Forelimb muscle (tissue), 1 donor: ENCODE results near the gene COMT. TPM values are rescaled to one million over a fixed set of nuclear protein-coding genes. Genes with fewer than 3 reads are reported as not detected.

Experiments
- DNase-seq: peaks from one replicate; pipeline ENCODE4 v3.0.0-alpha.2; 2013; ENCODE audit warnings: low read depth
- polyA plus RNA-seq: library from polyadenylated mRNA; unstranded; fragments of 120-200 nt; gene quantifications from one replicate; pipeline ENCODE4 v1.2.1, GENCODE V29; 2013; ENCODE audit not compliant: insufficient read length

The COMT gene
- polyA plus RNA-seq, 1 donor = 90.1 TPM

- DNase-seq = no peak
Measured at GRCh38 chr22:19981171-19981960, 39.8 kb downstream of the COMT start.

DNA sequence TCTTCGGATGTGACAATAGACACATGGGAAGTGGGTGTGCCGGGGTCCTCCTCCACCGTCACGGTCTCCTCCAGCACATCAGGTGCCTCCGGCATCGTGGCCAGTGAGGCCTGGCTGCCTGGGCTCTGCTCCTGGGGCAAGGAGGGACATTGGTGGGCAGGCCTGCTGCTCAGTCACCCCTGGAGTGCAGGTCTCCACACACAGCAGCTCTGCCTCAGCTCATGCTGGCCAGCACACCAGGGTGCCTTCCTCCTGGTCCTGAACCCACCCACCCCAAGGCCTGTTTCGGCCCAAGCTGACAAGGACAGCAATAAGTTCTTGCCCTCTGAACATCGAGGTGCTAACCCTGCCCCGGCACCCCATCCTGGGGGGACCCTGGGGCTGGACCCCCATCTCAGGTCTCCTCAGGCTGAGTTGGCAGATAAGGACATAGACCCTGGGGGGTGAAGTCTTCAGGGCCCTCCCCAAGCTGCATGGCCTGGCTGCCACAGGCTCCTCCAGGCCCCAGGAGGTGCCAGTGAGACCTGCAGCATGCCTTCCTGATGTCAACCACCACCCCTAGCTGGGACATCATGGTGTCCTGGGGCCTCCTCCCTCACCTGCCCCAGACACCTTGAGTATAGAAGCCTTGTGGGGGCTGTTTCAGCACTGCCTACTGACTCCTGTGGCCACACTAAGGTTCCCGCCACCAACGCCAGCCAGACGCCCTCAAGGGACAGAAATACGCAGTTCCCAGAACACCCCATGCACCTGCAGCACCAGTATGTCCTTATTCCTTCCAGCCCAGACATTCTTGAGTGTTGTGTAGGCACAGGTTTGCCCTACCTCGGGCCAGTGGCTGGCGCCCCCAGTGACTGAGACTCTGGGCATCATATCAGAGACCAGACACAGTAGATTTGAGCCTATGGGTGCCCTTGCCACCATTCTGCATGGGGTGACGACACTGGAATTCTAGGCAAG lies 40.7 kb downstream of the COMT start:
- no peak for DNase-seq

DNA sequence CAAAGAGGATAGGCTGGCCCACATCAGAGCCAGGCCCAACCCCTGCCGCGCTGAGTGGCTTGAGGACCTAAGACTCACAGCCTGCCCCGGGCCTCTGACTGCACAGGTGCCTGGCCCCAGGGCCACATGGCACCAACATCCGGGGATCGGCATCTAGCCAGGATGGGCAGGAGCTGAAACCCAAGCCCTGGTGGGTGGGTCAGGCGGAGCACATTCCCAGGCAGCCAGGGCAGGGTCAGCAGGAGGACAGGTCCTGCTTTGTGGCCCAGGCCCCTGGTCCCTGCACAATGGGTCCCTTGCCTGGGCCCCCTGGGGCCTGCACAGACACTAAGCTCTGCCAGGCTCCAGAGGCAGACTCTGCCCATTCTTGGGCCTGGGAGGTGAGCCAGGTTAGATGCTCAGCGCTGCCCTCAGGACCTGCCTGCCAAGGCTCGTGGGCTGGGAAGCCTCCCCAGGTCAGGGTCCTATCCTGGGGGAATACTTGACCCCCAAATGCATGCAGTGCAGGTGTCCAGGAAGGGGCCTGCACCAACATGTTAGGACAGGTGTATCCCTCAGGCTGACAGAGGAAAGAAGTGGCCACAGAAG lies 41.5 kb downstream of the COMT start:
- no peak for DNase-seq

DNA sequence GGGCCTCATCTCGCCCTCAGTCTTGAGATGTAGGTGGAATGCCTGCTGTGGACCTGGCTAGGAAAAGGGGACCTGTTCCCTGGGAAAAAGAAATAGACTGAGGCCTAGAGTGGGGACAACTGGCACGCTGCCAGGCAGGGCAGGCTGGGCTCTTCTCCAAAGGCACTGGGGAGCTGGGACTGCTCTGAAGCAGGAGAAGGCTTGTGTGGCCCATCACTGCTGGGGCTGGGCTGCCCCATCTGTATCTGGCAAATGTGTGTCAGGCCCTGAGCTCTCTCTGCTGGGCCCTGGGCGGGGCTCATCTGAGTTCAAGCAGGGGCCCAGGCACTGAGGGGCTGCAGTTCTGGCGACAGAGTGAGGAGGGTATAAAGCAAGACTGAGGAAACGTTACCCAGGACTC lies 42.2 kb downstream of the COMT start:
- DNase-seq = no peak

DNA sequence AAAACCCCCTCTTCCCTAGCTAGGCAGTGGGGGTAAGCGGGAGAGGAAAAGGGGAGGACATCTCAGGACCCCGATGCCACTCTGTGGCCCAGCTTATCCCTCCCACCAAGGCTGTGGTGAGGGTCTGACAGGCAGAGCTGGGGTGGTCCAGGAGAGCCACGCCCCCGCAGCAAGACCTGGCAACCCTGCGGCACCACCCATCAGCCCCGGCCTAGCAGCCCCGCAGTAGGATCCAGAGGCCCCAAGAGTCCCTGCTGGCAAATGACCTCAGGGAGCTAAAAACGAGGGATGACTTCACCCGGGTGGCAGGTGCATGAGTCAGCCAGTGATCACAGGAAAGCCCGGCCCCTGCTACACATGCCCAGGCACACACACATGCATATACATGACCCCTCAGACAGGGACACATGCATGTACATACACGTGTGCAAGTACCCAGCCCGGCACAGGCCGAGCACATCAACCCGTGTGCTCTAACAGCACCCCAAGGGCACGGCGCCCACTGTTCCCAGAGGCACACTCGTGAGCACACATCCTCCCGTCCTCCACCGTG lies 42.7 kb downstream of the COMT start:
- no peak for DNase-seq

GRCh38 chr22:19984851-19985811 lies 43.6 kb downstream of the COMT start:
- no peak for DNase-seq

- no peak for DNase-seq
Measured at GRCh38 chr22:19986011-19986409, 44.4 kb downstream of the COMT start.

GRCh38 chr22:19986410-19987341 lies 45.1 kb downstream of the COMT start:
- no peak for DNase-seq

DNA sequence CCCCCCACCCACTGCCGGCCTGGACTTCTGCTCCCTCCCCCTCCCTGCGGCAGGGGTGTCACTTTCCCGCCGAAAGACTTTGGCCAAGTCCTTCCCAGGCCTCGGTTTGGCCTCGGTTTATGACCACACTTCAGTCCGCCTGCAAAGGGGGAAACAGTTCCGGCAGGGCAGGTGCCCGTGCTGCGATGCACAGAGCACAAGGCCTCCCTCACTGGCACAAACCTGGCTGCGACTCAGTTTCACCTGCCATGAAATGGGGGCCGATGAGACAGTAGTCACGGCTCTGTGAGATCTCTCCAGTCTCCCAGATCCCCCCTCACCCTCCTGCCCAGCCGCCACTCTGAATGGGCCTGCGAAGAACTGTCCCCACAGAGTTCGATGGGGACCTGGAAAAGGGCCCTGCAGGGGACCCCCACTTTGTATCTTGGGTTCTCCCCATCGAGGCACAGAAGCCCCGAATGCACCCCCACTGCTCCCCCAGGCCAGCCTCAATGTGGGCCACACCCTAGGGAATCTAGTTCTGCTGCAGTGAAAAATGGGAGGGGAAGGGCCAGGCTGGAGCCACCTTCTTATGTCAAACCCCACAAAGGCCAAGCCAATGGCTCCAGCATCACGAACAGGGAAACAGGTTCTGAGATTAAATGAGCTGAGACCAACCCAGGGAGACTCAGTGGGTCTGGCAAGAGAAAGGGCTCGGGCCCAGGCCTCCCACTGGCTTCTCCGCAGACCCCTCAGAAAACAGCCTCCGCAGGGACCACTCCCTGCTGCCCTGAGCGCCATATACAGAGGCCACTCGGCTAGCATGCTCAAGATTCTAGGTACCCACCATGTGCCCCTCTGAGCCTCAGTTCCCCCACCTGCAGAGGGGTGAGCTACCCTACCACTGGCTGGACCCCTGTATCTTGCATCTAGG lies 46.1 kb downstream of the COMT start:
- no peak for DNase-seq

DNA sequence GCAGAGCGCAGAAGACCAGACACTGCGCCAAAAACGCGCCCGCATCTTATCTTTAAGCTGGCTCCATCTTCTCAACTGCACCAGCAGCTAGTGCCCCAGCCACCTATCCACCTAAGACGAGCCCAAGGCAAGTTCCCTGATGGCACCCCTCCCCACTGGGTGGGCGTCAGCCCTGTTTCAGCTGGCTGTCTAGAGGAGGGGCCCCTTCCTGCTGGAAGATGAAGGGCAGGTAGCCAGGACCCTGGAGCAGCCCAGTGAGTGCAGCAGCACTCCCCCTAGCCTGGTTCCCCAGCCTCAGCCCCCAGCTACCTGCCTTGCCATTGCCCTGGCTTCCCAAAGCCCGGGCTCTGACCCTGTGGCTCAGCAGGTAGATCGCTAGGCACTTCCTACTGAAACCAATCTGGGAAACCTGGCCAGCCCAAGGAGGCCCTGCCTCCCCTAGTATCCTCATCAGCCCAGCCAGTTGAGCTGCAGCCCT lies 46.8 kb downstream of the COMT start:
- no peak for DNase-seq

DNA sequence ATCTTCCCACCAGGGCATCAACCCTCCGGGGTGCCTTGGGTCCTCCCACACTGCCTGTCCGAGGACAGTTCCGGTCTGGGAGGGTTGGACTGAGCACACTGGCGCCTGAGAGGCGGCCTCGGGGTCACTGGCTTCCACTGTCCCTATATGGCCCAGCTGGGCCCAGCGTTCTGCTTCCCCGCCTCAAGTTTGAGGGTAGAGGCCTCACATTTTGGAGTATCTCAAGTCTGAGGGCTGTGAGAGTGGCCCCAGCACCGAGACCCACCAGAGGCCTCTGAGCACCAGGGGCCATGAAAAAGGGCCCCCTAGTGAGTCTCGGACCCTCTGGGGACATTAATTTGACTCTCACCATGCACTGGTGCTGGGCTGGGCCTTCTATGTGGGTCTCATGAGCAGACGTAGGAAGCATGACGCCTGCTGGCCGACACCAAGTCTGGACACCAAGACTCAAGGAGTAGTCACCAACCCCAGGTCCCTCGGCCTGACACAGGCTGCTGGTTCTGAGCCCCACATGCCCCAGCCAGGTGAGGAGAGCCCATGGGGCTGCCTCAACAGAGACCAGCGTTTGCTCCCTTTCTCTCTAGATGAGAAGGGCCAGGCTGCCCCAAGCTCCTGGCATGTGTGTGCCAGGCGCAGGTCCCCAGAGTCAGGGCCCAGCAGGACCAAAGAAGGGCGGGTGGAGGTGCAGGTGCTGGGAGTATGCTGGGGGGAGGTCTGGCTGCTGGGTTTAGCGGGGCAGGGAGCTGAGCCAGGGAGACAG lies 47.6 kb downstream of the COMT start:
- no peak for DNase-seq

GRCh38 chr22:19989725-19990067 lies 48.1 kb downstream of the COMT start:
- DNase-seq = no peak

DNA sequence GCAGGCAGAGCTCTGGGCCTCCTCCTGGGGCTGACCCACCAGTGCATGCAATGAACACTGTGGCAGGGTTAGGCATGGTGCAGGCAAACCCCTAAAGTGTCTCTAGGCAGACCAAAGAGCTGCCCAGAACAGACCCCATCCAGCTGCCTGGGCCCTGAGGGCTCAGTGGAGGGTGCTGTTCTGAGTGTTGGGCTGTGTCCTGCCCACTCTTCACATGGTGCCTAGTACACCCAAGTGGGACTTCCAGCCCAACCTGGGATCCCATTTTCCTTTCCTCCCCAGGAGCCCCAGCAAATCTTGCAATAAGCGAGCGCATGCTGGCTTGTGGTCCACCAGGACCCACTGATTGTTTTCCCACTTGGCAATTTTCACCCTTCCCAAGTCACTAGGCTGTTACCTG lies 48.6 kb downstream of the COMT start:
- no peak for DNase-seq

DNA sequence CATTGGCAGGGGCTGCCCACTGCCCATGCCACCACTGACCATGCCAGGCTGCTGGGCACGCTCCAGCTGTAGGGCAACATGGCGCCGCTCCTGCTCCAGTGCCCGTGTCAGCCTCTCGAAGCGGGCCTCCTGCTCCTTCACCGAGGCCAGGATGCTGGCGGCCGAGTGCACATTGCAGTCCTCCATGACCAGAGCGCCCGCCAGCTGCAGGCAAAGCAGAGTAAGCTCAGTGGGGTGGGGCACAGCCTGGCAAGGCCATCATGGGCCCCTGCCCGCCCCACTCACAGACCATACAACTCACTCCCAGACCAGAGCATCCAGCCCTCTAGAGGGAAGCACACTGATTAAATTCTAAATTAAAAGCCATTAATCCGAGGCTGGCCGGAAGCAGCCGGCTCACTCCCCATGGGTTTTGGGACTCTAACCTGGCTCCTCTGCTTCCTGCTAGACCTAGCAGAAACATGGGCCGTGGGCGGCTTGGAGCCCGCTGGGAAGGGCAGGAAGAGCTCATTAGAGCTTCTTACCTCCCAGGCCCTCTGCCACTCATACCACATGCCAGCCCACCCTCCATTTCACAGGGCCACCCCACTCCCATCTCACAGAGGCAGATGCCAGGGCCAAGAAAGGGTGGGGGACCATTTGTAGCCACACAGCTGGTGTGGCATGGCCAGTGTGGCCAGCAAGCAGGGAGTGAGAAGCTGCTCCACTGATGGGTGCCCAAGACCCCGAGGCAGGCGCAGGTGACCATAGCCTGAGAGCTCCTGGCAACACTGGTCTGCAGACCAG lies 49.2 kb downstream of the COMT start:
- DNase-seq = no peak

- no peak for DNase-seq
Measured at GRCh38 chr22:19991395-19991644, 49.7 kb downstream of the COMT start.

GRCh38 chr22:19991645-19992451 lies 50.3 kb downstream of the COMT start:
- DNase-seq = no peak
